Epithelial cell of proximal tubule (primary cell): ENCODE measurements around the gene MCTP1. TPM values are rescaled to one million over a fixed set of nuclear protein-coding genes. Genes with fewer than 3 reads are reported as not detected.

Experiments
- DNase-seq: peaks from one replicate; pipeline ENCODE4 v3.0.0-alpha.2; 2011; ENCODE audit warnings: low read depth
- H3K4me3 ChIP-seq: 2 replicates; pipeline ENCODE4 v1.5.1; 2011; ENCODE audit warnings: low read depth, mild to moderate bottlenecking, low read length
- CTCF ChIP-seq: conservative IDR thresholded peaks from 2 replicates; pipeline ENCODE4 v1.5.1; 2012; ENCODE audit warnings: low read depth, mild to moderate bottlenecking, low read length
- total RNA-seq: library from RNA; depleted of rRNA; stranded (reverse); fragments of >200 nt; gene quantifications from 2 replicates; pipeline ENCODE4 v1.2.3, GENCODE V29; 2015

Gene MCTP1
- total RNA-seq, 1 donor from 2014 or later, result 9.7 TPM

DNA sequence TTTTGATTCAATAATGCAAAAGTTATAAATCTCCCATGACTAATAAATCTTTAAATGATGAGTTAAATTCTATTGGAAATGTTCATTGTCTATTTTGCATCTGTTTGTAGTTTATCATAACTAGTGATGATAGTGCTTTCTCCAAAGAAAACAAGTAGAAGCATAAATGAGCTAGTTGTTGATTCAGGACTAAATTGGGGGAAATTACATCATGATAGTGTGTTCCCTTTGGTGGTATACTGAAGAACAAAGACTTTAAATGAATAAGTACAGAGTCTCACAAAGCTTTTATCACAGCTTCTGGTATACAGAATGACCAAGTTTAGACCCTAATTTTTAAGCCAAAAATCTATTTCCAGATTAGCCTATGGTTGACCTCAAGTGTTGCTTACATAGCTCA, 173.8 kb downstream of the MCTP1 start:
- H3K4me3 ChIP-seq, result no peak overlapping the region
- TF ChIP-seq CTCF, result no peak
- no peak for DNase-seq

DNA sequence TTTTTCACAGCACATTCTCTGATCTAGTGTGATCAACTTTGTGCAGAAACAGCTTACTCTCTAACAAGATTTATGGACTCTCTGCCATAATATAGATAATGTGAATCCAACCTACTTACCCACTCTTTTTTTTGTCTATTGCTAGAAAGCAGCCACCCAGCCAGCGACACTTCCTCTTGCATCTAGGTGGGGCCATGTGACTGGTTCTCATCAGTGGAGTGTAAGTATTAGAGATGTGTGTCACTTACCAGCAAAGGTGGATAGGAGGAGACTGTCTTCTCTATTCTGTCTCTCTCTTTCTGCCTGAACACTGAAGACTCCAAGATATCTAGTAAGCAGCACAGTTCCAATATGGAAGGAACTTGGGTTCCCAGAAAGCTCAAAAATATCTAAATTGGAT, 174.8 kb downstream of the MCTP1 start:
- no peak for TF ChIP-seq CTCF
- H3K4me3 ChIP-seq, result no peak overlapping the region
- DNase-seq, result no peak

DNA sequence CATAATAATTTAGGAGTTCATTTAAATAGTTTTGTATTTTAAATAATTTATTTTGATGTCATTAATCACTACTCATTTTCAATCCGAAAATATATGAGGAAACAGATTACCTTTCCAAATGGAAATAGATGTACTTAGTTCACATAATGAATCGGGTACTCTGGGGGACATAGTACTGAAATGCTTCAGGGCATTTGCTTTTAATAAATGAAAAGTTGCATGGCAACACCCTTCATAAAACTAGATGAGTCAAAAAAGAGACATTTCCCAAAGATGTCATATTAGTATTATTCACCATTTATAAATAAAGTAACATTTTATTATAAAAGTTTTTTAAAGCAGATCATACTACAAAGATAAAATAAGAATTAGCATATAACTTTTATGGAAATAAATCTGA, 177.8 kb downstream of the MCTP1 start:
- no peak for TF ChIP-seq CTCF
- no peak for DNase-seq
- no peak overlapping the region for H3K4me3 ChIP-seq

DNA sequence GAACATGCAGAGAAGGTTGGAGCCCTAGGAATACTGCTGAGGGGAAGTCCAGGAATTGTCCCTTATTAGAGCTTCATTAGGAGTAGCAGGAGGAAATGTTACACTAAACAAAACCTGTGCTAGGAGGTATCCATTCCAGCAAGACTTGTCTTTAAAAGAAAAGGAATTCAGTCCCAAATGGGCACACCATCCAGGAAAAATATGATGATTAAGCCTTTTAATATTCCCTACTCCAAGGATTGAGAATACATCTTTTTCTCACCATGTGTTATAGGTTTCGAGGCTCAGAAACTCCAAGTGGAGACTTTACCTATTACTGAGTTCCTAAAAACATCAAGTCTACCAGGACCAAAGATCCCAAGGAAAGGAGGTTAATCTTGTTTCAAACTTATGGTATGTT, 179.3 kb downstream of the MCTP1 start:
- no peak for DNase-seq
- TF ChIP-seq CTCF, result no peak
- no peak overlapping the region for H3K4me3 ChIP-seq

GRCh38 chr5:95102687-95103086, 182.2 kb downstream of the MCTP1 start:
- TF ChIP-seq CTCF, result no peak
- no peak overlapping the region for H3K4me3 ChIP-seq
- DNase-seq, result peak; percentile 65

DNA sequence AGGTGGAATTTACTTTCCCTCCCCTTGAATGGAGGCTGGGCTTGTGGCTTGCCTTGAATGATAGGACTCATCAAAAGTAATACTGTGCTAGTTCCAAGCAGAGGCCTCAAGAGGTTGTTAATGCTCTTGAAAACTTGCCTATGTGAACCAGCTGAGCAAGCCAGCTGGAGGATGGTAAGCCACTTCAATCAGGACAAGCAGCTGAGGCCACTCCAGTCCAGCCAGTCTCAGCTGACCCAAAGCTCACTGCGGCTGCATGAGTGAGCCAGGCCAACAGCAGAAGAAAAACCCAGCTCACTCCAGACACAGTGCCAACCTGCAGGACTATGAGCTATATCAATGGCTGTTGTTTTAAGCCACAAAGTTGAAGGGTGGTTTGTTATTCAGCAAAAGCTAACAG, 182.8 kb downstream of the MCTP1 start:
- peak; percentile 25 for DNase-seq
- H3K4me3 ChIP-seq, result no peak overlapping the region
- no peak for TF ChIP-seq CTCF

DNA sequence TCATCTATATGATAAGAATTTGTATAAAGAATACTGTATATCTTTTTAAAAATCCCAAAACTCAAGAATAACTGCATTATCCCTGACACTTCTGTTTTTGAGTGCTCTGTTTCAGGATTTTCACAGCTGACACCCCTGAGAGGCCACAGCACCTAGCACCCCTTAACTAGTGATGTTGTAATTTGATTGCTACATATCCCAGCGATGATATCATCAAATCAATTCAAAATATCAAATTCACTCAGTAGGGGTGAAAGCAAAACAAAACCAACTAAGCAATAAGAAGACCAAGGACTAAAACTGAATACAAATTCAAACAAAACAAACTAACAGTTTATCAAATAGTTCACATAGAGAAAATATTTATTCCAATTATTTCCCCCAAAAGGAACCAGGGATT, 184.3 kb downstream of the MCTP1 start:
- H3K4me3 ChIP-seq, result no peak overlapping the region
- DNase-seq, result no peak
- no peak for TF ChIP-seq CTCF
